Measurements from ENCODE around the gene TRIM65. TPM values are rescaled to one million over a fixed set of nuclear protein-coding genes. Genes with fewer than 3 reads are reported as not detected.

Gene TRIM65
- total and polyA plus RNA-seq, 2 experiments from 2014 or later = 16.8 to 31.5 TPM

- no peaks in the 10 kb centered on the region for H3K36me3 ChIP-seq
- H3K27ac ChIP-seq = no peak overlapping the region
- TF ChIP-seq, protein P1, sequence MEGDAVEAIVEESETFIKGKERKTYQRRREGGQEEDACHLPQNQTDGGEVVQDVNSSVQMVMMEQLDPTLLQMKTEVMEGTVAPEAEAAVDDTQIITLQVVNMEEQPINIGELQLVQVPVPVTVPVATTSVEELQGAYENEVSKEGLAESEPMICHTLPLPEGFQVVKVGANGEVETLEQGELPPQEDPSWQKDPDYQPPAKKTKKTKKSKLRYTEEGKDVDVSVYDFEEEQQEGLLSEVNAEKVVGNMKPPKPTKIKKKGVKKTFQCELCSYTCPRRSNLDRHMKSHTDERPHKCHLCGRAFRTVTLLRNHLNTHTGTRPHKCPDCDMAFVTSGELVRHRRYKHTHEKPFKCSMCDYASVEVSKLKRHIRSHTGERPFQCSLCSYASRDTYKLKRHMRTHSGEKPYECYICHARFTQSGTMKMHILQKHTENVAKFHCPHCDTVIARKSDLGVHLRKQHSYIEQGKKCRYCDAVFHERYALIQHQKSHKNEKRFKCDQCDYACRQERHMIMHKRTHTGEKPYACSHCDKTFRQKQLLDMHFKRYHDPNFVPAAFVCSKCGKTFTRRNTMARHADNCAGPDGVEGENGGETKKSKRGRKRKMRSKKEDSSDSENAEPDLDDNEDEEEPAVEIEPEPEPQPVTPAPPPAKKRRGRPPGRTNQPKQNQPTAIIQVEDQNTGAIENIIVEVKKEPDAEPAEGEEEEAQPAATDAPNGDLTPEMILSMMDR (IDR thresholded peaks at IDR 0.05; ENCODE audit: low read depth, low read length) = peak; percentile 16
- no peak overlapping the region for H3K4me3 ChIP-seq
- peaks cover 9% of the 10 kb centered on the region for H3K4me1 ChIP-seq (ENCODE audit: low read depth)
- H3K9me3 ChIP-seq (ENCODE audit: low read depth) = no peaks in the 10 kb centered on the region
- peak; percentile 25 to 57 for DNase-seq (ENCODE audit: low read depth in 1 of 2, low spot score in 1 of 2)
- H3K27me3 ChIP-seq = no peaks in the 10 kb centered on the region
Observed at GRCh38 chr17:75927286-75927922, 30.7 kb upstream of the TRIM65 start.

DNA sequence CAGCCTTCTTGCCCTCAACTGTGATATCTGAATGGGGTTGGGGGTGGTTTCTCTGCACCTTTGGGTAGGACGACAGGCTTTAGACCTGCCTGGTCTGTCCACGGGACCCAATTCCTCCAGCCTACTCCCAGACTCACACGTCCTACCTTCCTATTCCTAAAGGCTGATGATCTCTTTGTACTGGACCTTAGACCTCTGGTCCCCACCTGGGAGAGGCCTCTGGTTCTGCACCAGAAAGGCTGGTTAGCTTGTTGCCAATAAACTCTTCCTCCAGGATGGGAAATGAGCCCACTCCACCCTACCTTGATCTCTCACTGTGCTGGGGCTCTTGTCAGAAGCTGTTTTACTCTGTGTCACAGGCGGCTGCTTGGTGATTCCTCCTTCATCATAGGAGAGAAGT lies 29.7 kb upstream of the TRIM65 start:
- no peaks in the 10 kb centered on the region for H3K9me3 ChIP-seq (ENCODE audit: low read depth)
- H3K4me1 ChIP-seq (ENCODE audit: low read depth) = peaks cover 12% of the 10 kb centered on the region
- no peaks in the 10 kb centered on the region for H3K27me3 ChIP-seq
- H3K27ac ChIP-seq = no peak overlapping the region
- H3K36me3 ChIP-seq = no peaks in the 10 kb centered on the region
- no peak overlapping the region for H3K4me3 ChIP-seq
- DNase-seq (ENCODE audit: low read depth in 1 of 2, low spot score in 1 of 2) = no peak
- TF ChIP-seq, protein P1 (IDR thresholded peaks at IDR 0.05; ENCODE audit: low read depth, low read length) = no peak

DNA sequence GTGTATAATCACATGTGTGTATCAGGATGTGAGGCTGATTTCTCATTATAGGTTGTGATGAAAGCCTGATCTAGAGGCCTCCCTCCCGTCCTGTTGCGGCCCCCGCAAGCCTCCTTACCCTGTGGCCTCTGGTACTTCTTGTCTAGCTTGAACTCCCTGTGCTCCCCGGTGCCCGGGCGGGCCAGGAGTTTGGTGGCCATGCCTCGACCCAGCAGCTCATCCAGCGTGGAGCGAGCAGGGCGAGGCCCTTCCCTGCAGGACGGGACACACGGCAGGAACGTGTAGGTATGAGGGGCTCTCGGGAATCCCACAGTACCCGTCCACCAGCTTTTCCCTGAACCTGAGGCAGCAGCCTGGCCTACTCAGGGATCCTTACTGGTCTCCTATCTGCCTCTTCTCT lies 29.2 kb upstream of the TRIM65 start:
- H3K27ac ChIP-seq = no peak overlapping the region
- H3K4me1 ChIP-seq (ENCODE audit: low read depth) = peaks cover 12% of the 10 kb centered on the region
- no peak overlapping the region for H3K4me3 ChIP-seq
- no peaks in the 10 kb centered on the region for H3K27me3 ChIP-seq
- no peak for DNase-seq (ENCODE audit: low read depth in 1 of 2, low spot score in 1 of 2)
- no peaks in the 10 kb centered on the region for H3K36me3 ChIP-seq
- no peaks in the 10 kb centered on the region for H3K9me3 ChIP-seq (ENCODE audit: low read depth)
- TF ChIP-seq, protein P1 (IDR thresholded peaks at IDR 0.05; ENCODE audit: low read depth, low read length) = no peak

DNA sequence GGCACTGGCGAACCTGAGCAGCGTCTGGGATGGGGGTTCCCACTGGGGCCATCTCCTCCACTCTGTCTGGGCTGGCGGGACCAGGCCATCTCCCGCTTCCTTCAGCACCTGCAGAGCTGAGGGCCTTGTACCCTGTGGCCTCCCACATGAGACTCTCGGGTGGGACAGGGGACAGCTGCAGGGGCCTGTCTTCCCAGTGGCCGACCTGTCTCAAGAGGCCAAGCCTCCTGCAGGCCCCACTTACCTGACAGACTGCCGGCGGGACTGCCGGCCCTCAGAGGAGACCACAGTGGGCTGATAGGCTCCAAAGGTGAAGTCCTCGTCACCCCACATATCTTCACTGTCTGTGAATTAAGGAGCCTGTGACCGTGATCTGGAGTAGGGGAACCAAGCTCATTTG lies 28.4 kb upstream of the TRIM65 start:
- Histone ChIP-seq H3K4me1 (ENCODE audit: low read depth) (peaks cover 12% of the 10 kb centered on the region), H3K36me3 (no peaks in the 10 kb centered on the region), H3K27ac (no peak overlapping the region), H3K9me3 (ENCODE audit: low read depth) (no peaks in the 10 kb centered on the region), H3K4me3 (no peak overlapping the region), H3K27me3 (no peaks in the 10 kb centered on the region)
- TF ChIP-seq, protein P1 (IDR thresholded peaks at IDR 0.05; ENCODE audit: low read depth, low read length) = no peak
- DNase-seq (ENCODE audit: low read depth in 1 of 2, low spot score in 1 of 2) = no peak

DNA sequence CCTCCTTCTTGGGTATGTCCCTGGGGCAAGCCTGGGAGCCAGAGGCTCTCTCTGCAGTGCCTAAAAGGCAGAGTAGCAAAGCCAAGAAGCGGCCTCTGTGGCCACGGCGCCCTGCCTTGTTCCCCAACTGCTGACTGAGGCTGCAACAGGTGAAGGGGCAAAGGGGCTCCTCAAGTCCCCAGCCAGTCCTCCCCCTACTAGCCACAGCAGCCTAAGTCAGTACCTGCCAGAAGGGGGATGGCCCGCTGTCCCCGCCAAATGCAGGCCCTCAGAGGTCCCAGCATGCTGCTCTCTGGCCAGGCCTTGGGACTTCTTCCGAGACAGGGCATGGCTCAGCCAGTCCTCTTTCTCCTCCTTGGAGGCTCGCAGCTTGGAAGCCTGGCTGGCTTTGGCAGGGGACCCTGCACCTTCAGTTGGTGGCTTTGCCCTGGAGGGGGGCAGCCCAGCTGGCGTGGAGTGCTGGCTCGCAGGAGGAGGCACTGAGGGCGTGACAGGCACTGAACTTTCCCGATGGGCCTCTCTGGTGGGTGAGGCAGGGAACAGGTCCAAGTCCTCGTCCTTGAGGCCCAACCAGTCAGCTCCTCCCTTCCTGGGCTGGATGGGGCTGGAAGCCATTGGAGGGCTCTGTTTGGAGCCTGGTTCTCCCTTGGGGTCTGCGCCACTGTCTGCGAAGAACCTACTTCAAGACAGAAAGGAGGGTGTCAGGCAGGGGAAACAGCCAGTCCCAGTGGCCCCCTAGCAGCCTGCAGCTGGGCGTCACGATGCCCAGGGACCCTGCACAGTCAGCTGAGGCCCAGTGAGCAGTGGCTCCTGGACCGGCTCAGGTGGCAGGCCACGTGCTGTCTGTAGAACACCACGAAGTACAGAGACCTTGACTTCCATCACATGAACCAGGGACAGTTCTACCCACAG lies 26.5 kb upstream of the TRIM65 start:
- Histone ChIP-seq H3K4me3 (no peak overlapping the region), H3K27me3 (no peaks in the 10 kb centered on the region), H3K27ac (peak overlapping the region; percentile 69), H3K9me3 (ENCODE audit: low read depth) (no peaks in the 10 kb centered on the region), H3K4me1 (ENCODE audit: low read depth) (peaks cover 12% of the 10 kb centered on the region), H3K36me3 (no peaks in the 10 kb centered on the region)
- DNase-seq (ENCODE audit: low read depth in 1 of 2, low spot score in 1 of 2) = no peak
- TF ChIP-seq, protein P1 (IDR thresholded peaks at IDR 0.05; ENCODE audit: low read depth, low read length) = no peak

Measured in cardiac muscle cell (in vitro differentiated cells and primary cell).